AG09309 (cell line): Measurements from ENCODE around the gene TUBGCP2.

ENCODE experiments used
- DNase-seq: peaks from one replicate; pipeline ENCODE4 v3.0.0-alpha.2; 2010; ENCODE audit warnings: low read depth
- H3K4me3 ChIP-seq: 2 replicates; pipeline ENCODE4 v1.5.1; 2011; ENCODE audit warnings: mild to moderate bottlenecking, low read depth, low read length, moderate library complexity; ENCODE audit not compliant: control insufficient read depth
- TF ChIP-seq, protein P1 (sequence below): IDR thresholded peaks from 2 replicates; pipeline ENCODE4 v1.5.1; 2011; ENCODE audit warnings: mild to moderate bottlenecking, low read depth, low read length, inconsistent platforms; ENCODE audit not compliant: insufficient read depth, control insufficient read depth; ENCODE audit errors: missing control alignments

TUBGCP2 gene

DNA sequence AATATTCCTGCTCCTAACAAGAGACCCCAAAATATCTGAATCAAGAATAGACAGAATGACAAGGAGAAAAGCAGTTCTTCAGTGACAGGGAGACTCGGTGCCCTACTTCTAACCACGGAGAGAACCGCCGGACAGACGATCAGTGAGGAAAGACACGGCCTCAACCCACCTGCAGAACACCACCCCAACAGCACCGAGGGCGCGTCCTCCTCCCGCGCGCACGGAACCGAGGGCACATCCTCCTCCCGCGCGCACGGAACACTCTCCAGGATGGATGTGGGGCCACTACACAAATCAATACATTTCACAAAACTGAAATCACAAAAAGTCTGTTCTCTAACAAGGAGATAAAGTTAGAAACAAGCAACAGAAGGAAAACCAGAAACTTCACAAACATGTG, 22.3 kb downstream of the TUBGCP2 start:
- no peak for DNase-seq
- TF ChIP-seq, protein P1, sequence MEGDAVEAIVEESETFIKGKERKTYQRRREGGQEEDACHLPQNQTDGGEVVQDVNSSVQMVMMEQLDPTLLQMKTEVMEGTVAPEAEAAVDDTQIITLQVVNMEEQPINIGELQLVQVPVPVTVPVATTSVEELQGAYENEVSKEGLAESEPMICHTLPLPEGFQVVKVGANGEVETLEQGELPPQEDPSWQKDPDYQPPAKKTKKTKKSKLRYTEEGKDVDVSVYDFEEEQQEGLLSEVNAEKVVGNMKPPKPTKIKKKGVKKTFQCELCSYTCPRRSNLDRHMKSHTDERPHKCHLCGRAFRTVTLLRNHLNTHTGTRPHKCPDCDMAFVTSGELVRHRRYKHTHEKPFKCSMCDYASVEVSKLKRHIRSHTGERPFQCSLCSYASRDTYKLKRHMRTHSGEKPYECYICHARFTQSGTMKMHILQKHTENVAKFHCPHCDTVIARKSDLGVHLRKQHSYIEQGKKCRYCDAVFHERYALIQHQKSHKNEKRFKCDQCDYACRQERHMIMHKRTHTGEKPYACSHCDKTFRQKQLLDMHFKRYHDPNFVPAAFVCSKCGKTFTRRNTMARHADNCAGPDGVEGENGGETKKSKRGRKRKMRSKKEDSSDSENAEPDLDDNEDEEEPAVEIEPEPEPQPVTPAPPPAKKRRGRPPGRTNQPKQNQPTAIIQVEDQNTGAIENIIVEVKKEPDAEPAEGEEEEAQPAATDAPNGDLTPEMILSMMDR: no peak
- no peak overlapping the region for H3K4me3 ChIP-seq

DNA sequence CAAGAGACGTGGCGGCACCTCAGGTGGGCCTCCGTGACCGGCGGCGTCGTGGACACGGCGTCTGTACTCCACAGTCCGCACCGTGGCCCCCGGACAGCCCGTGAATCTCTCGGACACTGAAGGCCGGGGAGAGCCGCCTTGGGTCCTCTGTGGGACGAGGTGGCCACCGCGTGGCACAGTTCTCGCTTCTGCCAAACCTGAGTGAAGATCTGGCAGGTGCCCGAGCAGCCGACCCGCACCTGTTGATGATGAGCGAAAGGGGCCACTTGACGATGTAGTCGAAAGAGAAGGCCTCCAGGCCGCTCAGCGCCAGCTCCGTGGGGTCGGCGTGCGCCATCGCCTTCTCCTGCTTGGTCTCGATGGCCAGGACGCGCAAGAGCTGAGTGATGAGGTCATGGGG, 23.5 kb downstream of the TUBGCP2 start:
- no peak overlapping the region for H3K4me3 ChIP-seq
- TF ChIP-seq, protein P1: no peak
- no peak for DNase-seq

DNA sequence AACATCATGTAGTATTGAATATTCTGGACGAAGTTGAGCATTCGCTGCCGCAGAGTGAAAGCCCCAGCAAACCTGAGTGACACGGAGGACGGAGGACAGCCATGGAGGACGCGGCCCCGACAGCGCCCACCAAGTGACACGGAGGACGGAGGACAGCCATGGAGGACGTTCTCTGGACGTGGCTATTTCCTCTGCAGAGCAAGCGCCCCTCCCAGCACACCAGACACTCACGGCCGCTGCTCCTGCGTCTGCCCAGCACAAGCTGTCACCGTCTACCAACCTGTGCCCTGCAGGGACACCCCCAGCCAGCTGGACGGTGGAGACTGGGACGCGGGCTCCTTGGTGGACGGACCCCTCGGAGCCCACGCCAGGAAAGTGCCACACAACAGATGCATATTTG, 24.7 kb downstream of the TUBGCP2 start:
- TF ChIP-seq, protein P1: no peak
- DNase-seq: no peak
- H3K4me3 ChIP-seq: no peak overlapping the region

DNA sequence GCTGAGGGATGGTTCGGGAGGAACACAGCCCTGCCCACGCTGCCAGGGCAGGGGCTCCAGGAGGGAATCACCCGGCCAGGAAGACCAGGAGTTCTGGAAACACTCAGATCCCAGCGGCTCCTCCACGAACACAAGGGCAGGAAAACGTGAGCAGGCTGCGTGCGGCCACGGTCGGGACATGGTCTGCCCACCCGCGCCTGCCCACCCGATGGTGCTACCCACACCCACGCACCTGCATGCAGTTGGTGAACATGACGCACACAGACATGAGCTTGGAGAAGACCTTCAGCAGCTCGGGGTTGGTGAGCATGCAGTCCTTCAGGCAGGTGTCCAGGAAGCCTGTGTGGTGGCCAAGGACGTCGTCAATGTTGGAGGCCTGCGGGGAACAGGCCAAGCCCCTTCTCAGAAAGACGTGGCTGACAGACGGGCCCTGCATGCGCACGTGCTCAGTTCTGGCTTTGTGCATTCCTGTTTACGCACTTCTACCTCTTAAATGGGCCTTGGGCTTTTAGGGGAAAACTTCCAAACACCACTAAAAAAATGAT, 25.8 kb downstream of the TUBGCP2 start:
- DNase-seq: no peak
- no peak overlapping the region for H3K4me3 ChIP-seq
- TF ChIP-seq, protein P1: no peak

DNA sequence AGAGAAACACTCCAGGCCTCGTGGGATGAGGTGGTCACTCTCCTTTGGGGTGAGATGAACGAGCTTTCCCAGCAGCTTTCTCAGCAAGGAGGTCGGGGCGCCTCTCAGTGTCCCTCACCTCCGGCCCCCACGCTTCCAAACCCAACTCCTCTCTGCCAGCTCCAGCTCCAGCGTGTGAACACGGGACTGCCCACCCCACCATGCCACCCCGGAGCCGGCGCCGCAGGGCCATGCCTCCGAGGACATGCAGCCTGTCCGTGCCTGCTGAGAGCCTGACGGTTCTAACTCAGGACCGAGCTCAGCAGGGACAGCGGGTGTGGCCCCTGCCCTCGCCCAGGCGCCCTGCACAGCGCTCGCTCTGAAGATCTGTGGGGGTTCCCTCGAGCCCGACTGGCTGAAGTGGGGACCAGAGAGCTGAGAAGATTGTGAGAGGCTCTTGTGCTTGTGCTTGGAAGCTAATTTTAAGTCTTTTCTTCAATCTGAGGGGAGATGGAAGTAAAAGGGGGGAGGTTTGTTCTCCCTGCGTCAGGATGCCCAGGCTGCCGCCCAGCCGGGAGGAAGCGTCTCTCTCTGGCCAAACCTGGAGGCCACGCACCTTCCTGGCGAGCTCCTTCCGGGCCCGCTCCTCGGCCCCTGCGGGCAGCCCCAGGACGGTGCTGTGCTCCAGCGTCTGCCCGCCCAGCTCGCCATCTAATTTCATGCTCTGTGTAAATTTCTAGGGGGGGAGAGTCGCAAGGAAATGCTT, 26.9 kb downstream of the TUBGCP2 start:
- no peak overlapping the region for H3K4me3 ChIP-seq
- no peak for DNase-seq
- TF ChIP-seq, protein P1: no peak

DNA sequence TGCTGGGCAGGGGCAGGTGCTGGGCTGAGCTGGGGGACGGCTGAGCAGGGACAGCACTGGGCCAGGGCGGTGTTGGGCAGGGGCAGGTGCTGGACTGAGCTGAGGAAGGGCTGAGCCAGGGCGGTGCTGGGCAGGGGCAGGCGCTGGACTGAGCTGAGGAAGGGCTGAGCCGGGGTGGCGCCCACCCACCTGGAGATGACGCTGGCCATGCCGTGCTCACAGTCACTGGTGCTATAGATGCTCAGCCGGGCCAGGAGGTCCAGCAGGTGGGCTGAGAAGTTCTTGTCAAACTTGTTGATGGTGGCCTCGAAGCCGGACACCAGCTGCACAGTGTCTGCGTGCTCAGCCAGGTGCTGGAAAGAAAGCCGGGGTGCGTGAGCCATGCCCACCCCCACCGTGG, 27.6 kb downstream of the TUBGCP2 start:
- TF ChIP-seq, protein P1: no peak
- DNase-seq: no peak
- H3K4me3 ChIP-seq: no peak overlapping the region
